Subcutaneous adipose tissue (tissue), 4 donors: ENCODE data around the gene SLC9C1. TPM values are rescaled to one million over a fixed set of nuclear protein-coding genes. Genes with fewer than 3 reads are reported as not detected.

ENCODE experiments used
- total RNA-seq, 4 donors: library from RNA; depleted of rRNA; stranded (reverse); fragments of >200 nt; gene quantifications; one replicate each; pipeline ENCODE4 v1.1.0, GENCODE V29; 2016
- TF ChIP-seq, protein P1 (sequence below): fragments of 450-650 bp; IDR thresholded peaks from one replicate; pipeline ENCODE4 v1.5.1; 2016; ENCODE audit warnings: low read depth, mild to moderate bottlenecking, control low read depth, antibody characterized with exemption, moderate library complexity

Gene SLC9C1
- total RNA-seq, 4 donors from 2014 or later = 0.17 to 0.75 TPM; not detected in 2

- TF ChIP-seq, protein P1, sequence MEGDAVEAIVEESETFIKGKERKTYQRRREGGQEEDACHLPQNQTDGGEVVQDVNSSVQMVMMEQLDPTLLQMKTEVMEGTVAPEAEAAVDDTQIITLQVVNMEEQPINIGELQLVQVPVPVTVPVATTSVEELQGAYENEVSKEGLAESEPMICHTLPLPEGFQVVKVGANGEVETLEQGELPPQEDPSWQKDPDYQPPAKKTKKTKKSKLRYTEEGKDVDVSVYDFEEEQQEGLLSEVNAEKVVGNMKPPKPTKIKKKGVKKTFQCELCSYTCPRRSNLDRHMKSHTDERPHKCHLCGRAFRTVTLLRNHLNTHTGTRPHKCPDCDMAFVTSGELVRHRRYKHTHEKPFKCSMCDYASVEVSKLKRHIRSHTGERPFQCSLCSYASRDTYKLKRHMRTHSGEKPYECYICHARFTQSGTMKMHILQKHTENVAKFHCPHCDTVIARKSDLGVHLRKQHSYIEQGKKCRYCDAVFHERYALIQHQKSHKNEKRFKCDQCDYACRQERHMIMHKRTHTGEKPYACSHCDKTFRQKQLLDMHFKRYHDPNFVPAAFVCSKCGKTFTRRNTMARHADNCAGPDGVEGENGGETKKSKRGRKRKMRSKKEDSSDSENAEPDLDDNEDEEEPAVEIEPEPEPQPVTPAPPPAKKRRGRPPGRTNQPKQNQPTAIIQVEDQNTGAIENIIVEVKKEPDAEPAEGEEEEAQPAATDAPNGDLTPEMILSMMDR = no peak
These were observed 163.4 kb downstream of the SLC9C1 start for GRCh38 chr3:112130638-112130993.

GRCh38 chr3:112129925-112130637, 163.9 kb downstream of the SLC9C1 start:
- TF ChIP-seq, protein P1 = no peak

DNA sequence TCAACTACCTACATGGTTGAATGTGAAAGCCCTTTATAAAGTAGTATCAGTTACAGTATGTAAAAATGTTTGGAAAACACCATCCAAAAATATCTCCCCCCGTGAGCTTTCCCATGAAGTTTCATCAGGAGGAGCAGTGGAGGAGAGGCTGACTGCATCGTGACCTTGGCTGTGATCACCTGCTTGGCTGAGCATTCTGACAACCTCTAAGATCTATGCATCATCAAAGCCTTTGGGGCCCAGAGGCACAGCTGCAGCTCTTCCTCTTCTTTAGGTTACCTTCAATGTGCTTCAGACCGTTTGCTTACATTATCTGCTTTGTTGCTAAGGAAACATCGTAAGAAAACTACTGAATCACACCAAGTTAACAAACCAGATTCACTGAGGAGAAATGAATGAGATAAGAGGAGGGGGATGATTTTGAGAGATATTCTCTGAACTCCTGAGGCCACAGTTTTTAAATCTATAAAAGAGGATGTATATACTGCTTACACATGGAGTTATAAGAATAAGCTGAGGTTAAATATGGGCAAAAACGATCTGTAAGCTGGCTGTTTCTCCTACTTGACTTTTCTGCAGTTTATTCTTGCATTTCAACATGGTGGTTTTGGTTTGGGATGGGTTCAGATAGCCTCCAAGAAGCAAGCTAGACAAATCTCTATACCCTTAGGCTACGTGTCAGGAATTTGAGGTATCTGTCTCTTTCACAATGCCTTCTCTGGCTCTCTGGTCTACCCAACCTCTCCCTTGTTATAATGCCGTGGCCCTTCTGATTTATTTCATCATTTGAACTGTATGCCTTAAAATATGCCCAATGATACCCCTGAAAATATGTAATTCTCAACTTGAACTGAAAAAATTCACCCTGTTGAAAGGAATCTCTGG, 164.9 kb downstream of the SLC9C1 start:
- TF ChIP-seq, protein P1 = no peak

DNA sequence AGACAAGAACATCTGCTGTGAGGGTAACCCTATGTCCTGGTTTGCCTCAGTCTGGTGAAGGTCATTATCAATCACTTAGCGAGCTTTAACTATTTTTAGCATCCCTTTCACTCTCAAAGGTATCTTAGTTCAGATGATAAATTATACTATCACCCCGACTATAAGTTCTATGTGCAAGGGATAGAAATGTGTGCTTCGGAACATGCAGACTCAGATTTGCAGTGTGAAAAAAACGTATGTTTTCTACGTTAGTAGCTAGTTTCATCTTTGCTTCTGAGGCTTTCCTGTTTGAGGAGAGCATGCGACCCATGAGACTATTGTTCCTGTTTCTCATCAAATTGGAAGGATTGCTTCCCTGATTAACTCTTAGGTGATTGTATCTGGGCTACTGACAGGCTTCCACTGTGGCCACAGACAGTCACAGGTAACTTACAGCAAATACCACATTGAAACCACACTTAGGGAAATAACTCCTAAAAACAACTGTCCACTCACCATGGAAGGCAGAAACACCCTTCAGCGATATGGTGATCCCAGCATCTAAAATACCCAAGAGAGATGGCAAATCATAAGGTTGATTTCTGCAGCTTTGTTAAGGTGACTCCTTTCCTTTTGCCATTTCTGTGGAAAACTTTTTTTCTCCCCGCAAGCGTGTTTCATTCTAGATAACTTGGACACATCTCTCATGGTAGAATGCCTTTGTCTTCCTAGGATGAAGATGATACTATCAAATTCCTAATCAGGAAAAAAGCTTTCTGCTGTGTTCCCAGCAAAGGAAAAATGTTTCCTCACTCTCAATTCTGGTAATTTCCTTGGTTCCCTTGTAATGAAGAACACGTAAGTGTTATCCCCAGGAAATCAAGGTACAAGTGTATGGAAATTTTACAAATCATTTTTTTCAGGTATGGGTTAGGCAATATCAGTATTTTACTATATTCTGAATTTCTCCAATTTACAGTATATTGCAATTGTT, 166.2 kb downstream of the SLC9C1 start:
- TF ChIP-seq, protein P1 = no peak

DNA sequence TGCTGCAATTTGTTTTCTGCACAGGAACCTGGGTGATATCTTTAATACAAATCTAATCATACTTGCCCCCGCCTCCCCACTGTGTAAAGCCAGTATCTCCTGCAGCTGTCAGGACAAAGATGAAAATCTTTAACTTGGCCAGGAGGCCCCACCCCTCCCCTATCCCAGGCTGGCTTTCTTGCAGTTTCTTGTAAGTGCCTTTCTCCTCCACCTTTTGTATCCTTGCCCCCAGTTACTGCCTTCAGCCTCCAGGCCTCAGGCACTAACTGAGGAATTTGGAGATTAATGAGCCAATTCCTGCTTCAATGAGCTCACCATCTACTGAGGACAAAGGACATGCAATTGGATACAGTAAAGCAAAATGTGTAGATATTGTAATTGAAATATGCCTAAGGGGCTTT, 167.5 kb downstream of the SLC9C1 start:
- TF ChIP-seq, protein P1 = no peak

DNA sequence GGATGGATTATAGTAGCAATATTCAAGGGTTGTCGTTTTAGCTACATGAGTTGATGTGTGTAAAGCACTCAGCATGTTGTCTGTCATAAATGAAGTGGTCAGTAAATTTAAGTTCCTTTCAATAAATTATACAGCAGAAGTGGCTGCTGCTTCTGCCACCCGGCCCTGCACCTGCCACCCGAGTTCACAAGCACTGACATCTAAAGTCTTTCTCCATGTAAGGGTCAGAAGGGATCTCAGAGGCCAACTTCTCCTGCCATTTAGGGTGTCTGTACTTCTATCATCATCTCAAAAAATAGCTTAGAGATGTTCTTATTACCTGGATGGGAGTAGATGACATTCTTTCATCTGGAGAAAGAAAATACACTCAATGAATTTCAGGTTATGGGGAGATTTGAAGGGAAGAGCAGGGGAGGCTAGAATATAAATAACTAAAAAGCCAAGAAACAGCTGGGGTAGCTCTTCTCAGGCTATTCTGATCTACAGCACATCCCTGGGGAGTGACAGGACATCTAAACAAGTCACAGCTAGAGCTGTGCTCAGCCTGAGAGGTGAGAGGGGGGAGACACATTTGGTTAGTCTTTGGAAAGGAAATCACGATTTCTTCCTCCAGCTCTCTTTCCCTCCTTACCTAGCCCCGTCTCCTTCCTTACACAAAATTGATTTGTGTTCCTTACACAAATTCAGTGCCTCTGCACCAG, 169.0 kb downstream of the SLC9C1 start:
- TF ChIP-seq, protein P1 = no peak
